ENCODE measurements around the gene TSHZ2.

TSHZ2 gene

DNA sequence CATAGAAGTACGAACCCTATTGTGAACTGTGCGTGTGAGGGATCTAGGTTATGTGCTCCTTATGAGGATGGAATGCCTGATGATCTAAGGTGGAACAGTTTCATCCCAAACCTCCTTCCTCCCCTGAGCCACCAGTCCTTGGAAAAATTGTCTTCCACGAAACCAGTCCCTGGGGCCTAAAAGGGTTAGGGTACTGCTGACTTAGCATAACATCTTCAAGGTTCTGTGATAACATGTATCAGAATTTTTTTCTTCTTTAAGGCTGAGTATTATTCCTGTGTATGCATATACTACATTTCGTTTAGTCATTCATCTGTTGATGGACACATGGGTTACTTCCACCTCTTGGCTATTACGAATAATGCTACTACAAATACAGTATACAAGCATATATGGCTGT is 80.2 kb downstream of the TSHZ2 start:
- no peak for DNase-seq (ENCODE audit: extremely low read depth, insufficient read length)
- H3K4me3 ChIP-seq (replicated peaks; ENCODE audit: low read depth, low read length), result no peak overlapping the region
- no peaks in the 10 kb centered on the region for H3K36me3 ChIP-seq (ENCODE audit: control insufficient read depth, insufficient read depth, low read length)
- H3K27me3 ChIP-seq (replicated peaks; ENCODE audit: control insufficient read depth, insufficient read depth, low read length), result no peaks in the 10 kb centered on the region
- TF ChIP-seq, protein P1, sequence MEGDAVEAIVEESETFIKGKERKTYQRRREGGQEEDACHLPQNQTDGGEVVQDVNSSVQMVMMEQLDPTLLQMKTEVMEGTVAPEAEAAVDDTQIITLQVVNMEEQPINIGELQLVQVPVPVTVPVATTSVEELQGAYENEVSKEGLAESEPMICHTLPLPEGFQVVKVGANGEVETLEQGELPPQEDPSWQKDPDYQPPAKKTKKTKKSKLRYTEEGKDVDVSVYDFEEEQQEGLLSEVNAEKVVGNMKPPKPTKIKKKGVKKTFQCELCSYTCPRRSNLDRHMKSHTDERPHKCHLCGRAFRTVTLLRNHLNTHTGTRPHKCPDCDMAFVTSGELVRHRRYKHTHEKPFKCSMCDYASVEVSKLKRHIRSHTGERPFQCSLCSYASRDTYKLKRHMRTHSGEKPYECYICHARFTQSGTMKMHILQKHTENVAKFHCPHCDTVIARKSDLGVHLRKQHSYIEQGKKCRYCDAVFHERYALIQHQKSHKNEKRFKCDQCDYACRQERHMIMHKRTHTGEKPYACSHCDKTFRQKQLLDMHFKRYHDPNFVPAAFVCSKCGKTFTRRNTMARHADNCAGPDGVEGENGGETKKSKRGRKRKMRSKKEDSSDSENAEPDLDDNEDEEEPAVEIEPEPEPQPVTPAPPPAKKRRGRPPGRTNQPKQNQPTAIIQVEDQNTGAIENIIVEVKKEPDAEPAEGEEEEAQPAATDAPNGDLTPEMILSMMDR (IDR thresholded peaks at IDR 0.05; ENCODE audit: insufficient read depth, low read length, poor library complexity, severe bottlenecking), result no peak

DNA sequence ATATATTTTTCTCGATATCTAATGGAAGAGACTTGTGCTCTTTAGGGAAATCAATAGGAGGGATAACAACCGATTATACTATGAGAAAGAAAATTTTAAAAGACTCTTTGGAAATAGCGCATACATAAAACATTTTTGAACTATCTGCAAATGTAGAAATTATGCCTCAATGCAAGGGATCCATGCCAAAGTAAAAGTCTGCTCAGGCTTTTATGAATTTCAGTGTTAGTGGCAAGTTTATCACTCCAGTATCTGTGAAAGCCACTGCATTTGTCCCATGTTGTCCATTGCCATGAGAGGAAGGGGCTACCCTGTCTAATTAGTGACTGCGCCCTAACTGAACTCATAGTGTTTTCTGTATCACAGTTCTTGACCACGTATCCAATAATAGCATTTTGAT is 81.4 kb downstream of the TSHZ2 start:
- TF ChIP-seq, protein P1 (IDR thresholded peaks at IDR 0.05; ENCODE audit: insufficient read depth, low read length, poor library complexity, severe bottlenecking), result no peak
- DNase-seq (ENCODE audit: extremely low read depth, insufficient read length), result no peak
- H3K27me3 ChIP-seq (replicated peaks; ENCODE audit: control insufficient read depth, insufficient read depth, low read length), result no peaks in the 10 kb centered on the region
- H3K36me3 ChIP-seq (ENCODE audit: control insufficient read depth, insufficient read depth, low read length), result no peaks in the 10 kb centered on the region
- H3K4me3 ChIP-seq (replicated peaks; ENCODE audit: low read depth, low read length), result no peak overlapping the region

DNA sequence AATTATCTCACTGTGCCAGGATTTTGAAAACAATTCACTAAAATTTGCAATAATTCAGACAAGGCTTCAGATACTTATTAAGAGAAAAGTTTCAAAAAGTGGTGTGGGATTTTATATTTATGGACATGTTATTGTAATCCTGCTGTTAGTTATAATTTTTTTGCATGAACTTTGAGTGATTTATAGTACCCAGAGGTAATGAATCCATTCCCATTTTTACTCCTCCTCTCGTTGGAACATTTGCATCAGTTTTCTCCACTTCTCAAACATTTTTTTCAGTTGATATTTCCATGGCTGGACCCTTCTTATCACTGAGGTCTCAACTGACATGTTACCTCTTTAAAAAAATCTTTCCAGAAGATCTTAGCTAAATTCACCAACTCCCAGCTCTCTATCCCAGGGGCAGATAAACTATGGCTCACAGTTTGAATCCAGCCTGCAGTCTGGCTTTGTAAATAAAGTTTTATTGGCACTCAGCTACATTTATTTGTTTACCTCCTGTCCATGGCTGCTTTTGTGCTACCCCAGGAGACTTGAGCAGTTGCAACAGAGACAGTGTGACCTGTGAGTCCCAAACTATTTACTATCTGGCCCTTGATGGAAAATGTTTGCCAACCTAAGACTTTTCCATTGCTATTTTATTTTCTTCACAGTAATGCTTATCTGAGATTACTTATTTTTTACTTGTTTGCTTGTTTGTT is 83.4 kb downstream of the TSHZ2 start:
- no peaks in the 10 kb centered on the region for H3K36me3 ChIP-seq (ENCODE audit: control insufficient read depth, insufficient read depth, low read length)
- H3K4me3 ChIP-seq (replicated peaks; ENCODE audit: low read depth, low read length), result no peak overlapping the region
- DNase-seq (ENCODE audit: extremely low read depth, insufficient read length), result no peak
- H3K27me3 ChIP-seq (replicated peaks; ENCODE audit: control insufficient read depth, insufficient read depth, low read length), result no peaks in the 10 kb centered on the region
- TF ChIP-seq, protein P1 (IDR thresholded peaks at IDR 0.05; ENCODE audit: insufficient read depth, low read length, poor library complexity, severe bottlenecking), result no peak

DNA sequence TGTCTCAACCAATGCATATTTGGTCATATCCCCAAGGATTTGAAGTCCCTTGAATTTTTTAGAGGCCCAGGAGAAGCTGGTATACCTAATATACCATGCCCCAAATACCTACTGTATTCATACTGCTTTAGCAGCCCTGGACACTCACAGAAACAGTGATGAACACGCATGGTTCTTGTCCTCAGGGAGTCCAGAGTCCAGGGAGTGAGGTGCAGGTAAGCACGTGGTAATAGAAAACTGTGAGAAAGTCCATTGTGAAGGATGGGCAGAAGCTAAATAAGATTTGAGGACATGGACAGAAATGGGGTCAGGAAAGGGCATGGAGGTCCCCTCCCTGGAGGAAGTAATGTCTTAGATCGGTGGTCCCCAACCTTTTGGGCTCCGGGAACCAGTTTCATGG is 85.4 kb downstream of the TSHZ2 start:
- Histone ChIP-seq H3K36me3 (ENCODE audit: control insufficient read depth, insufficient read depth, low read length) (no peaks in the 10 kb centered on the region), H3K27me3 (replicated peaks; ENCODE audit: control insufficient read depth, insufficient read depth, low read length) (no peaks in the 10 kb centered on the region), H3K4me3 (replicated peaks; ENCODE audit: low read depth, low read length) (no peak overlapping the region)
- DNase-seq (ENCODE audit: extremely low read depth, insufficient read length), result no peak
- TF ChIP-seq, protein P1 (IDR thresholded peaks at IDR 0.05; ENCODE audit: insufficient read depth, low read length, poor library complexity, severe bottlenecking), result no peak

DNA sequence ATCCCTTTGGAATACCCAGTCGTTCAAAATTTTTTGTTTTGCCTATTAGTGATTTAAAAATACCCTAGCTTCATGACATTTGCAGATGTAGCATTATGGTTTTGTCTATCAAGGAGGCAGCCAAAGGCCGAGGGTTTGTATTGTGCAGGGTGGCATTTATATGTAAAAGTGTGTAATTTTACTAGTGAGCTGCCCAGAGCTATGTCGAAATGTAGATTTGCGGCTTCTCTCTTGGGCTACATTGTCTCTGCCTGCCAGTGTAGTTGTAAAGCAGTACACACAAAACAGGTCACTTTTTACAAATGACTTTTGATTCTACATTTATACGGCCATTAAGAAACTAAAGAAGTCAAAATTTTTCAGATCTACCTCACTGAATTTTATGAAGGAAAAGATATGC is 87.7 kb downstream of the TSHZ2 start:
- Histone ChIP-seq H3K36me3 (ENCODE audit: control insufficient read depth, insufficient read depth, low read length) (no peaks in the 10 kb centered on the region), H3K4me3 (replicated peaks; ENCODE audit: low read depth, low read length) (no peak overlapping the region), H3K27me3 (replicated peaks; ENCODE audit: control insufficient read depth, insufficient read depth, low read length) (no peaks in the 10 kb centered on the region)
- no peak for DNase-seq (ENCODE audit: extremely low read depth, insufficient read length)
- TF ChIP-seq, protein P1 (IDR thresholded peaks at IDR 0.05; ENCODE audit: insufficient read depth, low read length, poor library complexity, severe bottlenecking), result no peak
